ENCODE results near the gene PPAN.

- TF ChIP-seq, protein P1, sequence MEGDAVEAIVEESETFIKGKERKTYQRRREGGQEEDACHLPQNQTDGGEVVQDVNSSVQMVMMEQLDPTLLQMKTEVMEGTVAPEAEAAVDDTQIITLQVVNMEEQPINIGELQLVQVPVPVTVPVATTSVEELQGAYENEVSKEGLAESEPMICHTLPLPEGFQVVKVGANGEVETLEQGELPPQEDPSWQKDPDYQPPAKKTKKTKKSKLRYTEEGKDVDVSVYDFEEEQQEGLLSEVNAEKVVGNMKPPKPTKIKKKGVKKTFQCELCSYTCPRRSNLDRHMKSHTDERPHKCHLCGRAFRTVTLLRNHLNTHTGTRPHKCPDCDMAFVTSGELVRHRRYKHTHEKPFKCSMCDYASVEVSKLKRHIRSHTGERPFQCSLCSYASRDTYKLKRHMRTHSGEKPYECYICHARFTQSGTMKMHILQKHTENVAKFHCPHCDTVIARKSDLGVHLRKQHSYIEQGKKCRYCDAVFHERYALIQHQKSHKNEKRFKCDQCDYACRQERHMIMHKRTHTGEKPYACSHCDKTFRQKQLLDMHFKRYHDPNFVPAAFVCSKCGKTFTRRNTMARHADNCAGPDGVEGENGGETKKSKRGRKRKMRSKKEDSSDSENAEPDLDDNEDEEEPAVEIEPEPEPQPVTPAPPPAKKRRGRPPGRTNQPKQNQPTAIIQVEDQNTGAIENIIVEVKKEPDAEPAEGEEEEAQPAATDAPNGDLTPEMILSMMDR (IDR thresholded peaks at IDR 0.05) = no peak
- TF ChIP-seq POLR2A (IDR thresholded peaks at IDR 0.05) = no peak
Observed at GRCh38 chr19:10068205-10068604, 38.0 kb upstream of the PPAN start.

Data from Peyer's patch (tissue), 4 donors.